Naive thymus-derived CD4-positive, alpha-beta T cell (primary cell): ENCODE measurements around the gene COL9A1. TPM values are rescaled to one million over a fixed set of nuclear protein-coding genes. Genes with fewer than 3 reads are reported as not detected.
A peak's percentile ranks its signal among the peaks of the same experiment; 100 is the strongest.
"Not testable (repeated sequence)": the region's sequence is repeated elsewhere in the genome, so short reads cannot be mapped to it uniquely, and the experiment has no call there.

Source experiments
- ATAC-seq: fragments of 150-1000 bp; cut with Tn5 transposase; 2 replicates; pipeline ENCODE4 v1.10.0; 2021; ENCODE audit warnings: mild to moderate bottlenecking, moderate library complexity
- CTCF ChIA-PET: fragments of 350-600 bp; sonication (Branson Sonifier 250); formaldehyde crosslinking; loops from one replicate; lab custom pipeline; 2021; ENCODE audit warnings: antibody characterized with exemption; lab: Charles Lee
- POLR2A ChIA-PET: fragments of 350-600 bp; sonication (Branson Sonifier 250); formaldehyde crosslinking; loops from one replicate; lab custom pipeline; 2021; ENCODE audit warnings: antibody characterized with exemption, inconsistent platforms; lab: Charles Lee
- DNase-seq, 9 donors: peaks; one replicate each; pipeline versions ENCODE4 v3.0.0 to v3.0.0-alpha.2; 2020 to 2022; ENCODE audit warnings: mixed read lengths in 1 of 9
- H3K27ac ChIP-seq: one replicate; pipeline ENCODE4 v1.7.0; 2013; ENCODE audit warnings: mild to moderate bottlenecking, low read depth, low read length, moderate library complexity
- H3K27me3 ChIP-seq, 2 donors: one replicate each; pipeline ENCODE4 v1.7.0; 2013; ENCODE audit warnings: low read length in 2 of 2, mild to moderate bottlenecking in 2 of 2, moderate library complexity in 2 of 2; ENCODE audit not compliant: control insufficient read depth in 2 of 2, insufficient read depth in 2 of 2
- H3K36me3 ChIP-seq, 3 experiments: 1 replicate in 2 of 3; 2 replicates in 1 of 3; pipeline ENCODE4 v1.7.0; 2013; ENCODE audit warnings: low read length in 3 of 3, mild to moderate bottlenecking in 3 of 3, moderate library complexity in 1 of 3; ENCODE audit not compliant: insufficient read depth in 3 of 3, control insufficient read depth in 2 of 3
- H3K4me1 ChIP-seq, 2 donors: one replicate each; pipeline ENCODE4 v1.7.0; 2013; ENCODE audit warnings: low read length in 2 of 2, mild to moderate bottlenecking in 2 of 2, moderate library complexity in 1 of 2; ENCODE audit not compliant: control insufficient read depth in 2 of 2, insufficient read depth in 2 of 2
- H3K4me3 ChIP-seq: 2 replicates; pipeline ENCODE4 v1.7.0; 2013; ENCODE audit warnings: mild to moderate bottlenecking, low read length
- H3K9me3 ChIP-seq, 3 experiments: 1 replicate in 2 of 3; 2 replicates in 1 of 3; pipeline ENCODE4 v1.7.0; 2013; ENCODE audit warnings: low read length in 3 of 3; ENCODE audit not compliant: control insufficient read depth in 2 of 3
- H3K27ac Mint-ChIP-seq, 9 donors: one replicate each; pipeline ENCODE4 v1.8.0; 2020 to 2022; ENCODE audit warnings: mixed read lengths in 9 of 9, mild to moderate bottlenecking in 8 of 9, moderate library complexity in 5 of 9, inconsistent platforms in 2 of 9
- H3K27me3 Mint-ChIP-seq, 5 donors: one replicate each; pipeline ENCODE4 v1.8.0; 2021 to 2022; ENCODE audit warnings: mixed read lengths in 5 of 5, mild to moderate bottlenecking in 1 of 5
- H3K36me3 Mint-ChIP-seq, 5 donors: one replicate each; pipeline ENCODE4 v1.8.0; 2020 to 2022; ENCODE audit warnings: mixed read lengths in 5 of 5, mild to moderate bottlenecking in 3 of 5, inconsistent platforms in 1 of 5
- H3K4me1 Mint-ChIP-seq, 7 donors: one replicate each; pipeline ENCODE4 v1.8.0; 2020 to 2022; ENCODE audit warnings: mixed read lengths in 7 of 7, mild to moderate bottlenecking in 3 of 7, inconsistent platforms in 1 of 7
- H3K4me3 Mint-ChIP-seq, 10 donors: one replicate each; pipeline ENCODE4 v1.8.0; 2020 to 2022; ENCODE audit warnings: mild to moderate bottlenecking in 10 of 10, mixed read lengths in 10 of 10, moderate library complexity in 6 of 10, inconsistent platforms in 2 of 10
- H3K9me3 Mint-ChIP-seq, 11 donors: one replicate each; pipeline ENCODE4 v1.8.0; 2020 to 2022; ENCODE audit warnings: mixed read lengths in 11 of 11, mild to moderate bottlenecking in 4 of 11, inconsistent platforms in 1 of 11, moderate library complexity in 1 of 11
- intact Hi-C, 2 donors: fragments of 100-400 bp; cut with micrococcal nuclease; formaldehyde crosslinking; loops; one replicate each; pipeline ENCODE4 v1.15.1; 2023
- polyA plus RNA-seq, 2 donors: library from polyadenylated mRNA; unstranded; fragments of 300-500 nt; fragmentation: Illumina TruSeq; gene quantifications; one replicate each; pipeline ENCODE4 v1.2.3, GENCODE V29; 2021
- total RNA-seq, 6 experiments: library from RNA in 5 of 6; stranded (reverse) in 5 of 6; gene quantifications; 1 replicate in 5 of 6; 2 replicates in 1 of 6; pipeline ENCODE4 v1.2.3 and lab custom pipeline; 2021 to 2026

Gene COL9A1
- total and polyA plus RNA-seq, 7 experiments from 2014 or later: not detected

GRCh38 chr6:70312165-70312745, 9.4 kb upstream of the COL9A1 start:
- peaks cover 9 to 37% (median 24%) of the 10 kb centered on the region in 5 donors for H3K27me3 Mint-ChIP-seq
- intact Hi-C loops: loop anchor here (5.0 kb wide), 2 partner anchors 645 to 1035 kb away; partner anchors contain the start of gene B3GAT2 (in 1 of the 2)
- H3K27me3 ChIP-seq: no peaks in the 10 kb centered on the region
- H3K36me3 ChIP-seq: no peaks in the 10 kb centered on the region
- peaks cover 0 to 2% (median 0%) of the 10 kb centered on the region in 7 donors for H3K4me1 Mint-ChIP-seq
- H3K4me3 ChIP-seq: no peak overlapping the region
- no peaks in the 10 kb centered on the region for H3K9me3 ChIP-seq
- no peak overlapping the region for H3K27ac Mint-ChIP-seq
- H3K36me3 Mint-ChIP-seq: no peaks in the 10 kb centered on the region
- ChIA-PET CTCF (no interaction called here), POLR2A (no interaction called here)
- DNase-seq (no peak), ATAC-seq (no peak)
- no peak overlapping the region for H3K27ac ChIP-seq
- H3K4me1 ChIP-seq: no peaks in the 10 kb centered on the region
- H3K4me3 Mint-ChIP-seq: no peak overlapping the region
- peaks cover 0 to 3% (median 0%) of the 10 kb centered on the region in 11 donors for H3K9me3 Mint-ChIP-seq

- CTCF ChIA-PET: interaction anchor here (0.8 to 2.5 kb wide), 3 partner anchors 15 to 575 kb away, joined by 3 to 11 read pairs (median 4); no protein-coding TSS in a partner anchor
These were observed 7.3 kb upstream of the COL9A1 start for GRCh38 chr6:70310063-70310694.

GRCh38 chr6:70309243-70309642, 6.4 kb upstream of the COL9A1 start:
- intact Hi-C loops: no loop called here
- Mint-ChIP-seq H3K27ac (no peak overlapping the region), H3K27me3 (peaks cover 8 to 44% (median 32%) of the 10 kb centered on the region in 5 donors), H3K36me3 (no peaks in the 10 kb centered on the region), H3K4me3 (no peak overlapping the region), H3K9me3 (no peaks in the 10 kb centered on the region), H3K4me1 (no peaks in the 10 kb centered on the region)
- Histone ChIP-seq H3K27ac (no peak overlapping the region), H3K9me3 (no peaks in the 10 kb centered on the region), H3K36me3 (no peaks in the 10 kb centered on the region), H3K27me3 (no peaks in the 10 kb centered on the region), H3K4me3 (no peak overlapping the region), H3K4me1 (no peaks in the 10 kb centered on the region)
- DNase-seq: no peak
- no peak for ATAC-seq
- ChIA-PET POLR2A (no interaction called here), CTCF (interaction anchor here (1.2 to 2.5 kb wide), 2 partner anchors 17 to 60 kb away, joined by 3 to 11 read pairs; no protein-coding TSS in a partner anchor)

More at GRCh38 chr6:70310063-70310694, 7.3 kb upstream of the COL9A1 start:
- intact Hi-C loops: loop anchor here (1.0 to 5.0 kb wide), 7 partner anchors 59 to 1037 kb away; partner anchors contain the start of gene B3GAT2 (in 1 of the 2)
- Mint-ChIP-seq H3K4me1 (peaks cover 0 to under 1% (median 0%) of the 10 kb centered on the region in 7 donors), H3K9me3 (no peaks in the 10 kb centered on the region), H3K27me3 (peaks cover 9 to 41% (median 28%) of the 10 kb centered on the region in 5 donors), H3K27ac (no peak overlapping the region), H3K36me3 (no peaks in the 10 kb centered on the region), H3K4me3 (no peak overlapping the region)
- Histone ChIP-seq H3K4me3 (no peak overlapping the region), H3K9me3 (no peaks in the 10 kb centered on the region), H3K4me1 (no peaks in the 10 kb centered on the region), H3K27me3 (no peaks in the 10 kb centered on the region), H3K27ac (no peak overlapping the region), H3K36me3 (no peaks in the 10 kb centered on the region)
- POLR2A ChIA-PET: no interaction called here
- ATAC-seq (no peak), DNase-seq (peak in 5 of 9 donors; percentile 7 to 21 (median 11))

GRCh38 chr6:70308142-70308541, 5.3 kb upstream of the COL9A1 start:
- H3K4me3 ChIP-seq, H3K27me3 ChIP-seq, H3K27ac Mint-ChIP-seq, H3K27ac ChIP-seq, H3K9me3 ChIP-seq, H3K4me1 Mint-ChIP-seq, ATAC-seq, H3K36me3 Mint-ChIP-seq, DNase-seq, H3K4me3 Mint-ChIP-seq, H3K4me1 ChIP-seq, H3K36me3 ChIP-seq, H3K9me3 Mint-ChIP-seq, intact Hi-C loops, POLR2A ChIA-PET: not testable (repeated sequence)
- CTCF ChIA-PET: interaction anchor here (2.5 kb wide), 1 partner anchor 61 kb away, joined by 11 read pairs; no protein-coding TSS in a partner anchor
- H3K27me3 Mint-ChIP-seq: peaks cover 4 to 41% (median 30%) of the 10 kb centered on the region in 5 donors

- Mint-ChIP-seq H3K9me3 (peaks cover 0 to 5% (median 0%) of the 10 kb centered on the region in 11 donors), H3K27me3 (peaks cover 4 to 45% (median 37%) of the 10 kb centered on the region in 5 donors), H3K4me1 (no peaks in the 10 kb centered on the region), H3K36me3 (peaks cover 0 to 4% (median 0%) of the 10 kb centered on the region in 5 donors), H3K4me3 (no peak overlapping the region), H3K27ac (no peak overlapping the region)
- H3K36me3 ChIP-seq: no peaks in the 10 kb centered on the region
- no peak for ATAC-seq
- DNase-seq: no peak
- H3K4me3 ChIP-seq: no peak overlapping the region
- H3K27me3 ChIP-seq: no peaks in the 10 kb centered on the region
- H3K9me3 ChIP-seq: no peaks in the 10 kb centered on the region
- intact Hi-C loops: no loop called here
- no peaks in the 10 kb centered on the region for H3K4me1 ChIP-seq
- H3K27ac ChIP-seq: no peak overlapping the region
- ChIA-PET POLR2A (no interaction called here), CTCF (no interaction called here)
These were observed 4.1 kb upstream of the COL9A1 start for GRCh38 chr6:70307008-70307407.

- H3K4me3 Mint-ChIP-seq: no peak overlapping the region
- no peak overlapping the region for H3K27ac Mint-ChIP-seq
- ChIA-PET CTCF (no interaction called here), POLR2A (no interaction called here)
- Histone ChIP-seq H3K27me3 (no peaks in the 10 kb centered on the region), H3K27ac (no peak overlapping the region), H3K36me3 (no peaks in the 10 kb centered on the region), H3K4me3 (no peak overlapping the region), H3K9me3 (no peaks in the 10 kb centered on the region), H3K4me1 (no peaks in the 10 kb centered on the region)
- no peak for ATAC-seq
- peaks cover 0 to 5% (median 0%) of the 10 kb centered on the region in 11 donors for H3K9me3 Mint-ChIP-seq
- intact Hi-C loops: no loop called here
- peaks cover 4 to 51% (median 37%) of the 10 kb centered on the region in 5 donors for H3K27me3 Mint-ChIP-seq
- peaks cover 0 to 4% (median 0%) of the 10 kb centered on the region in 5 donors for H3K36me3 Mint-ChIP-seq
- DNase-seq: no peak
- H3K4me1 Mint-ChIP-seq: no peaks in the 10 kb centered on the region
These were observed 1.7 kb upstream of the COL9A1 start for GRCh38 chr6:70304616-70305015.
